ENCODE measurements around the gene RAB31. TPM values are rescaled to one million over a fixed set of nuclear protein-coding genes. Genes with fewer than 3 reads are reported as not detected.

RAB31 gene
- total RNA-seq, 2 experiments from 2014 or later, result not detected

GRCh38 chr18:9792565-9793245 lies 84.6 kb downstream of the RAB31 start:
- no peaks in the 10 kb centered on the region for H3K9me3 Mint-ChIP-seq (ENCODE audit: insufficient read depth)
- DNase-seq, result peak; percentile 46
- no peaks in the 10 kb centered on the region for H3K36me3 Mint-ChIP-seq (ENCODE audit: low read depth)
- peak; percentile 63 for ATAC-seq
- H3K27ac Mint-ChIP-seq, result no peak overlapping the region
- POLR2A ChIA-PET, result no interaction called here
- H3K4me3 Mint-ChIP-seq, result no peak overlapping the region
- CTCF ChIA-PET, result no interaction called here
- peaks cover 12% of the 10 kb centered on the region for H3K27me3 Mint-ChIP-seq (ENCODE audit: low read depth)
- no peaks in the 10 kb centered on the region for H3K4me1 Mint-ChIP-seq (ENCODE audit: low read depth)

- Mint-ChIP-seq H3K4me3 (no peak overlapping the region), H3K4me1 (ENCODE audit: low read depth) (no peaks in the 10 kb centered on the region), H3K27me3 (ENCODE audit: low read depth) (peaks cover 7% of the 10 kb centered on the region), H3K36me3 (ENCODE audit: low read depth) (no peaks in the 10 kb centered on the region), H3K9me3 (ENCODE audit: insufficient read depth) (no peaks in the 10 kb centered on the region), H3K27ac (no peak overlapping the region)
- ChIA-PET CTCF (no interaction called here), POLR2A (no interaction called here)
- ATAC-seq (no peak), DNase-seq (no peak)
Observed at GRCh38 chr18:9796011-9796410, 87.9 kb downstream of the RAB31 start.

GRCh38 chr18:9796935-9797549 lies 88.9 kb downstream of the RAB31 start:
- H3K36me3 Mint-ChIP-seq (ENCODE audit: low read depth), result no peaks in the 10 kb centered on the region
- no peaks in the 10 kb centered on the region for H3K9me3 Mint-ChIP-seq (ENCODE audit: insufficient read depth)
- ATAC-seq (no peak), DNase-seq (no peak)
- H3K4me1 Mint-ChIP-seq (ENCODE audit: low read depth), result no peaks in the 10 kb centered on the region
- POLR2A ChIA-PET, result no interaction called here
- no peak overlapping the region for H3K27ac Mint-ChIP-seq
- H3K27me3 Mint-ChIP-seq (ENCODE audit: low read depth), result peaks cover 7% of the 10 kb centered on the region
- no peak overlapping the region for H3K4me3 Mint-ChIP-seq
- CTCF ChIA-PET, result no interaction called here

GRCh38 chr18:9802175-9803062 lies 94.3 kb downstream of the RAB31 start:
- CTCF ChIA-PET, result no interaction called here
- Mint-ChIP-seq H3K4me1 (ENCODE audit: low read depth) (no peaks in the 10 kb centered on the region), H3K27ac (no peak overlapping the region), H3K4me3 (no peak overlapping the region), H3K36me3 (ENCODE audit: low read depth) (no peaks in the 10 kb centered on the region), H3K27me3 (ENCODE audit: low read depth) (no peaks in the 10 kb centered on the region), H3K9me3 (ENCODE audit: insufficient read depth) (no peaks in the 10 kb centered on the region)
- no peak for ATAC-seq
- POLR2A ChIA-PET, result no interaction called here
- DNase-seq, result no peak

- H3K27ac Mint-ChIP-seq, result no peak overlapping the region
Observed at GRCh38 chr18:9803063-9803697, 95.1 kb downstream of the RAB31 start.

GRCh38 chr18:9803698-9804516 lies 95.8 kb downstream of the RAB31 start:
- ChIA-PET POLR2A (no interaction called here), CTCF (no interaction called here)
- DNase-seq (no peak), ATAC-seq (no peak)
- Mint-ChIP-seq H3K4me1 (ENCODE audit: low read depth) (no peaks in the 10 kb centered on the region), H3K9me3 (ENCODE audit: insufficient read depth) (no peaks in the 10 kb centered on the region), H3K27ac (no peak overlapping the region), H3K4me3 (no peak overlapping the region), H3K36me3 (ENCODE audit: low read depth) (no peaks in the 10 kb centered on the region), H3K27me3 (ENCODE audit: low read depth) (no peaks in the 10 kb centered on the region)

More at GRCh38 chr18:9803063-9803697, 95.1 kb downstream of the RAB31 start:
- no peak for DNase-seq
- ChIA-PET POLR2A (no interaction called here), CTCF (no interaction called here)
- Mint-ChIP-seq H3K4me1 (ENCODE audit: low read depth) (no peaks in the 10 kb centered on the region), H3K27me3 (ENCODE audit: low read depth) (no peaks in the 10 kb centered on the region), H3K9me3 (ENCODE audit: insufficient read depth) (no peaks in the 10 kb centered on the region), H3K36me3 (ENCODE audit: low read depth) (no peaks in the 10 kb centered on the region), H3K4me3 (no peak overlapping the region)
- no peak for ATAC-seq

- ATAC-seq (no peak), DNase-seq (no peak)
- H3K27ac Mint-ChIP-seq, result no peak overlapping the region
- H3K27me3 Mint-ChIP-seq (ENCODE audit: low read depth), result no peaks in the 10 kb centered on the region
- no peaks in the 10 kb centered on the region for H3K9me3 Mint-ChIP-seq (ENCODE audit: insufficient read depth)
- H3K4me3 Mint-ChIP-seq, result no peak overlapping the region
- CTCF ChIA-PET, result no interaction called here
- POLR2A ChIA-PET, result no interaction called here
- H3K36me3 Mint-ChIP-seq (ENCODE audit: low read depth), result no peaks in the 10 kb centered on the region
- no peaks in the 10 kb centered on the region for H3K4me1 Mint-ChIP-seq (ENCODE audit: low read depth)
Observed at GRCh38 chr18:9804517-9805104, 96.5 kb downstream of the RAB31 start.

GRCh38 chr18:9806905-9807304 lies 98.8 kb downstream of the RAB31 start:
- Mint-ChIP-seq H3K4me1 (ENCODE audit: low read depth) (no peaks in the 10 kb centered on the region), H3K9me3 (ENCODE audit: insufficient read depth) (no peaks in the 10 kb centered on the region), H3K4me3 (no peak overlapping the region), H3K27ac (no peak overlapping the region), H3K36me3 (ENCODE audit: low read depth) (no peaks in the 10 kb centered on the region), H3K27me3 (ENCODE audit: low read depth) (no peaks in the 10 kb centered on the region)
- ChIA-PET POLR2A (no interaction called here), CTCF (no interaction called here)
- DNase-seq, result no peak
- no peak for ATAC-seq

- DNase-seq, result no peak
- no peaks in the 10 kb centered on the region for H3K4me1 Mint-ChIP-seq (ENCODE audit: low read depth)
- no peak overlapping the region for H3K4me3 Mint-ChIP-seq
- ATAC-seq, result no peak
- no peaks in the 10 kb centered on the region for H3K9me3 Mint-ChIP-seq (ENCODE audit: insufficient read depth)
- H3K27me3 Mint-ChIP-seq (ENCODE audit: low read depth), result no peaks in the 10 kb centered on the region
- no peak overlapping the region for H3K27ac Mint-ChIP-seq
- ChIA-PET POLR2A (no interaction called here), CTCF (no interaction called here)
- no peaks in the 10 kb centered on the region for H3K36me3 Mint-ChIP-seq (ENCODE audit: low read depth)
Observed at GRCh38 chr18:9808295-9809241, 100.5 kb downstream of the RAB31 start.

- H3K27me3 Mint-ChIP-seq (ENCODE audit: low read depth), result no peaks in the 10 kb centered on the region
- ChIA-PET POLR2A (no interaction called here), CTCF (no interaction called here)
- DNase-seq (no peak), ATAC-seq (no peak)
- H3K4me1 Mint-ChIP-seq (ENCODE audit: low read depth), result no peaks in the 10 kb centered on the region
- no peak overlapping the region for H3K27ac Mint-ChIP-seq
- no peaks in the 10 kb centered on the region for H3K36me3 Mint-ChIP-seq (ENCODE audit: low read depth)
- H3K4me3 Mint-ChIP-seq, result no peak overlapping the region
- no peaks in the 10 kb centered on the region for H3K9me3 Mint-ChIP-seq (ENCODE audit: insufficient read depth)
Observed at GRCh38 chr18:9809697-9810096, 101.6 kb downstream of the RAB31 start.
